Loucy (cell line): ENCODE data around the gene PASK.

Experiments used
- EZH2phosphoT487 ChIP-seq: fragments of 200-600 bp; IDR thresholded peaks from 2 replicates; pipeline ENCODE4 v1.6.1; 2018; ENCODE audit warnings: antibody characterized with exemption, mild to moderate bottlenecking, moderate library complexity, borderline replicate concordance
- TF ChIP-seq, protein P1 (sequence below): fragments of 200-600 bp; sonication (generic); conservative IDR thresholded peaks from 2 replicates; pipeline ENCODE4 v1.5.1; 2014; ENCODE audit warnings: mild to moderate bottlenecking, antibody characterized with exemption, low read length

- TF ChIP-seq, protein P1, sequence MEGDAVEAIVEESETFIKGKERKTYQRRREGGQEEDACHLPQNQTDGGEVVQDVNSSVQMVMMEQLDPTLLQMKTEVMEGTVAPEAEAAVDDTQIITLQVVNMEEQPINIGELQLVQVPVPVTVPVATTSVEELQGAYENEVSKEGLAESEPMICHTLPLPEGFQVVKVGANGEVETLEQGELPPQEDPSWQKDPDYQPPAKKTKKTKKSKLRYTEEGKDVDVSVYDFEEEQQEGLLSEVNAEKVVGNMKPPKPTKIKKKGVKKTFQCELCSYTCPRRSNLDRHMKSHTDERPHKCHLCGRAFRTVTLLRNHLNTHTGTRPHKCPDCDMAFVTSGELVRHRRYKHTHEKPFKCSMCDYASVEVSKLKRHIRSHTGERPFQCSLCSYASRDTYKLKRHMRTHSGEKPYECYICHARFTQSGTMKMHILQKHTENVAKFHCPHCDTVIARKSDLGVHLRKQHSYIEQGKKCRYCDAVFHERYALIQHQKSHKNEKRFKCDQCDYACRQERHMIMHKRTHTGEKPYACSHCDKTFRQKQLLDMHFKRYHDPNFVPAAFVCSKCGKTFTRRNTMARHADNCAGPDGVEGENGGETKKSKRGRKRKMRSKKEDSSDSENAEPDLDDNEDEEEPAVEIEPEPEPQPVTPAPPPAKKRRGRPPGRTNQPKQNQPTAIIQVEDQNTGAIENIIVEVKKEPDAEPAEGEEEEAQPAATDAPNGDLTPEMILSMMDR = no peak
- no peak for TF ChIP-seq EZH2phosphoT487
Observed at GRCh38 chr2:241150660-241151530, 1.6 kb upstream of the PASK start.
